Tibial nerve (tissue), 3 donors: ENCODE results near the gene SEC61A2.

ENCODE experiments used
- CTCF ChIP-seq, 5 experiments: fragments of 200-600 bp in 3 of 5; fragments of 450-650 bp in 2 of 5; sonication (generic) in 3 of 5; IDR thresholded peaks; one replicate each; pipeline ENCODE4 v1.5.1; 2016 to 2019; ENCODE audit warnings: antibody characterized with exemption in 5 of 5, mild to moderate bottlenecking in 3 of 5, moderate library complexity in 2 of 5
- POLR2A ChIP-seq, 2 donors: fragments of 450-650 bp; IDR thresholded peaks; one replicate each; pipeline ENCODE4 v1.6.1; 2017; ENCODE audit warnings: antibody characterized with exemption in 2 of 2, mild to moderate bottlenecking in 2 of 2, moderate library complexity in 2 of 2

GRCh38 chr10:12135631-12136030 is 6.2 kb downstream of the SEC61A2 start:
- TF ChIP-seq CTCF (IDR thresholded peaks at IDR 0.05) (no peak), POLR2A (IDR thresholded peaks at IDR 0.05) (no peak)
